ENCODE results near the gene UPP1.

UPP1 gene

GRCh38 chr7:48087349-48087748, 1.7 kb upstream of the UPP1 start:
- no peak for DNase-seq

- no peak for DNase-seq
Observed at GRCh38 chr7:48088559-48089045, 463 bp upstream of the UPP1 start.

- no peak for DNase-seq
Observed at GRCh38 chr7:48090095-48090805, 1.2 kb downstream of the UPP1 start.

- DNase-seq, result no peak
Observed at GRCh38 chr7:48091506-48092433, 2.7 kb downstream of the UPP1 start.

- no peak for DNase-seq
Observed at GRCh38 chr7:48094861-48095293, 5.8 kb downstream of the UPP1 start.

- no peak for DNase-seq
Observed at GRCh38 chr7:48096273-48096672, 7.2 kb downstream of the UPP1 start.

GRCh38 chr7:48097521-48098231, 8.6 kb downstream of the UPP1 start:
- DNase-seq, result no peak

- DNase-seq, result no peak
Observed at GRCh38 chr7:48098846-48099245, 9.8 kb downstream of the UPP1 start.

GRCh38 chr7:48099781-48100180, 10.7 kb downstream of the UPP1 start:
- no peak for DNase-seq

GRCh38 chr7:48101352-48101751, 12.3 kb downstream of the UPP1 start:
- DNase-seq, result no peak

- no peak for DNase-seq
Observed at GRCh38 chr7:48101968-48102367, 12.9 kb downstream of the UPP1 start.

GRCh38 chr7:48102530-48102929, 13.5 kb downstream of the UPP1 start:
- DNase-seq, result no peak

- no peak for DNase-seq
Observed at GRCh38 chr7:48105045-48105444, 16.0 kb downstream of the UPP1 start.

GRCh38 chr7:48106906-48107659, 18.0 kb downstream of the UPP1 start:
- no peak for DNase-seq

GRCh38 chr7:48107926-48108472, 18.9 kb downstream of the UPP1 start:
- DNase-seq, result no peak

GRCh38 chr7:48108959-48109847, 20.1 kb downstream of the UPP1 start:
- no peak for DNase-seq

- peak; percentile 90 for DNase-seq
Observed at GRCh38 chr7:48109848-48110663, 21.0 kb downstream of the UPP1 start.

GRCh38 chr7:48110868-48111267, 21.8 kb downstream of the UPP1 start:
- no peak for DNase-seq

- no peak for DNase-seq
Observed at GRCh38 chr7:48111596-48111995, 22.5 kb downstream of the UPP1 start.

Measured in activated CD4-positive, CD25-positive, alpha-beta regulatory T cell treated with anti-CD3 and anti-CD28 coated beads, Interleukin-2, amount 50 U/mL, for 72 hours (primary cell).